Panc1 (cell line): Measurements from ENCODE around the gene TNFRSF21. TPM values are rescaled to one million over a fixed set of nuclear protein-coding genes. Genes with fewer than 3 reads are reported as not detected.
"Not testable (repeated sequence)": the region's sequence is repeated elsewhere in the genome, so short reads cannot be mapped to it uniquely, and the experiment has no call there.

ENCODE experiments used
- ATAC-seq: fragments of 200-7000 bp; cut with Tn5 transposase; 2 replicates; pipeline ENCODE4 v1.9.1; 2020; ENCODE audit warnings: mild to moderate bottlenecking, moderate library complexity
- BruUV-seq: library from RNA; stranded (reverse); fragments of 400-500 nt; replicated peaks from 2 replicates; lab custom pipeline; 2021; lab: Mats Ljungman, UMichigan
- CTCF ChIA-PET: fragments of 300-600 bp; sonication (Branson Sonifier 250); formaldehyde crosslinking; loops from one replicate; lab custom pipeline; 2022; ENCODE audit warnings: antibody characterized with exemption; lab: Charles Lee
- POLR2A ChIA-PET: fragments of 300-600 bp; sonication (Branson Sonifier 250); formaldehyde crosslinking; loops from one replicate; lab custom pipeline; 2022; ENCODE audit warnings: antibody characterized with exemption; lab: Charles Lee
- DNase-seq: peaks from one replicate; pipeline ENCODE4 v3.0.0-alpha.2; 2010; ENCODE audit warnings: low read depth, low spot score
- H3K27ac ChIP-seq: 2 replicates; pipeline ENCODE4 v1.5.1; 2011; ENCODE audit warnings: mild to moderate bottlenecking, low read length, inconsistent platforms
- H3K27me3 ChIP-seq: fragments of 200-500 bp; sonication (Bioruptor generic); 2 replicates; pipeline ENCODE4 v1.6.0; 2014; ENCODE audit warnings: low read length, inconsistent platforms; ENCODE audit not compliant: control insufficient read depth, insufficient read depth
- H3K36me3 ChIP-seq: fragments of 200-500 bp; sonication (Bioruptor generic); 2 replicates; pipeline ENCODE4 v1.5.1; 2014; ENCODE audit warnings: inconsistent platforms, mild to moderate bottlenecking, low read length, moderate library complexity; ENCODE audit not compliant: control insufficient read depth, insufficient read depth
- H3K4me1 ChIP-seq: 2 replicates; pipeline ENCODE4 v1.5.1; 2011; ENCODE audit warnings: inconsistent platforms, mild to moderate bottlenecking, low read length, moderate library complexity; ENCODE audit not compliant: control insufficient read depth, insufficient read depth
- H3K4me3 ChIP-seq, 2 experiments: 2 replicates each; pipeline ENCODE4 v1.5.1; 2011 to 2012; ENCODE audit warnings: low read depth in 2 of 2, low read length in 2 of 2, mild to moderate bottlenecking in 2 of 2, inconsistent platforms in 1 of 2, moderate library complexity in 1 of 2
- H3K9me3 ChIP-seq: fragments of 200-500 bp; sonication (Bioruptor generic); 2 replicates; pipeline ENCODE4 v1.5.1; 2014; ENCODE audit warnings: low read depth, mild to moderate bottlenecking, inconsistent platforms, low read length, moderate library complexity; ENCODE audit not compliant: control insufficient read depth, insufficient read depth
- POLR2AphosphoS5 ChIP-seq: IDR thresholded peaks from 2 replicates; pipeline ENCODE4 v1.6.1; 2012; ENCODE audit warnings: mild to moderate bottlenecking, low read depth, low read length, moderate library complexity
- SIN3A ChIP-seq: IDR thresholded peaks from 2 replicates; pipeline ENCODE4 v1.6.1; 2012; ENCODE audit warnings: low read depth, mild to moderate bottlenecking, low read length, moderate library complexity, borderline replicate concordance; ENCODE audit not compliant: insufficient read depth
- TCF7L2 ChIP-seq: IDR thresholded peaks from 2 replicates; pipeline ENCODE4 v1.6.1; 2011; ENCODE audit warnings: mild to moderate bottlenecking, low read depth, low read length, inconsistent platforms
- in situ Hi-C: cut with HindIII; loops from 2 replicates; pipeline ENCODE4 v1.10.0; 2016; ENCODE audit warnings: low sequenced_read_pairs, low pct_unique_long_range_greater_than_20kb
- intact Hi-C: fragments of 100-400 bp; cut with micrococcal nuclease; formaldehyde crosslinking; loops from one replicate; pipeline ENCODE4 v1.10.0; 2022; ENCODE audit not compliant: unreplicated experiment
- total RNA-seq: library from RNA; stranded (reverse); gene quantifications from one replicate; pipeline ENCODE4 v1.2.1, GENCODE V29; 2021; ENCODE audit not compliant: unreplicated experiment
- TF ChIP-seq, protein P1 (sequence below), 2 experiments: IDR thresholded peaks; 2 replicates each; pipeline ENCODE4 v1.6.1; 2011 to 2012; ENCODE audit warnings: low read depth in 2 of 2, control low read depth in 1 of 2, low read length in 1 of 2, mild to moderate bottlenecking in 1 of 2, moderate library complexity in 1 of 2; ENCODE audit not compliant: insufficient read depth in 1 of 2
- TF ChIP-seq, protein P2 (sequence below): fragments of 450-650 bp; IDR thresholded peaks from 2 replicates; pipeline ENCODE4 v1.5.1; 2017; ENCODE audit warnings: mild to moderate bottlenecking

The TNFRSF21 gene
- total RNA-seq, 1 experiment from 2014 or later: 76.0 TPM

DNA sequence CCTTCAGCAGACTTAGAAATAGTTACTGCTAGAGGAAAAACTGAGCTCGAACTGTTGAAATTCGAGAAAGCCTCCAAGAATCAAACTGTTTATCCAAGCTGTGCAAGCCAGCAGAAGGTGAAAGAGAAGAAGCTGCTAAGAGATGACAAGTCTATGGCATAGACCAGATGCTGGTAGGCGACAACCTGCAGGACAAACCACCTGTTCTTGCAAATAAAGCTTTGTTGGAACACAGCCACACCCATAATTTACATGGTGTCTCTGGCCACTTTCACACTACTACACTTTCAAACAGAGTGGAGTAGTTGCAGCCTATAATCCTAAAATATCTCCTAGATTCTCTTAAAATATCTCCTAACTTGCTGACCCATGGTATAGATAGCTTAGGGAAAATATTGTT lies 33.3 kb downstream of the TNFRSF21 start:
- Histone ChIP-seq H3K27ac (no peak overlapping the region), H3K4me1 (peaks cover 6% of the 10 kb centered on the region; the same call in 1 of the 2 replicates), H3K27me3 (no peaks in the 10 kb centered on the region), H3K36me3 (no peaks in the 10 kb centered on the region), H3K4me3 (no peak overlapping the region), H3K9me3 (no peaks in the 10 kb centered on the region)
- BruUV-seq: no TSS peak
- TF ChIP-seq POLR2AphosphoS5 (no peak), TCF7L2 (no peak), SIN3A (no peak)
- TF ChIP-seq, protein P1, sequence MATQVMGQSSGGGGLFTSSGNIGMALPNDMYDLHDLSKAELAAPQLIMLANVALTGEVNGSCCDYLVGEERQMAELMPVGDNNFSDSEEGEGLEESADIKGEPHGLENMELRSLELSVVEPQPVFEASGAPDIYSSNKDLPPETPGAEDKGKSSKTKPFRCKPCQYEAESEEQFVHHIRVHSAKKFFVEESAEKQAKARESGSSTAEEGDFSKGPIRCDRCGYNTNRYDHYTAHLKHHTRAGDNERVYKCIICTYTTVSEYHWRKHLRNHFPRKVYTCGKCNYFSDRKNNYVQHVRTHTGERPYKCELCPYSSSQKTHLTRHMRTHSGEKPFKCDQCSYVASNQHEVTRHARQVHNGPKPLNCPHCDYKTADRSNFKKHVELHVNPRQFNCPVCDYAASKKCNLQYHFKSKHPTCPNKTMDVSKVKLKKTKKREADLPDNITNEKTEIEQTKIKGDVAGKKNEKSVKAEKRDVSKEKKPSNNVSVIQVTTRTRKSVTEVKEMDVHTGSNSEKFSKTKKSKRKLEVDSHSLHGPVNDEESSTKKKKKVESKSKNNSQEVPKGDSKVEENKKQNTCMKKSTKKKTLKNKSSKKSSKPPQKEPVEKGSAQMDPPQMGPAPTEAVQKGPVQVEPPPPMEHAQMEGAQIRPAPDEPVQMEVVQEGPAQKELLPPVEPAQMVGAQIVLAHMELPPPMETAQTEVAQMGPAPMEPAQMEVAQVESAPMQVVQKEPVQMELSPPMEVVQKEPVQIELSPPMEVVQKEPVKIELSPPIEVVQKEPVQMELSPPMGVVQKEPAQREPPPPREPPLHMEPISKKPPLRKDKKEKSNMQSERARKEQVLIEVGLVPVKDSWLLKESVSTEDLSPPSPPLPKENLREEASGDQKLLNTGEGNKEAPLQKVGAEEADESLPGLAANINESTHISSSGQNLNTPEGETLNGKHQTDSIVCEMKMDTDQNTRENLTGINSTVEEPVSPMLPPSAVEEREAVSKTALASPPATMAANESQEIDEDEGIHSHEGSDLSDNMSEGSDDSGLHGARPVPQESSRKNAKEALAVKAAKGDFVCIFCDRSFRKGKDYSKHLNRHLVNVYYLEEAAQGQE (IDR thresholded peaks at IDR 0.05; ENCODE audit: insufficient read depth in 1 of 2, low read depth in 2 of 2, low read length in 1 of 2): no peak
- TF ChIP-seq, protein P2, sequence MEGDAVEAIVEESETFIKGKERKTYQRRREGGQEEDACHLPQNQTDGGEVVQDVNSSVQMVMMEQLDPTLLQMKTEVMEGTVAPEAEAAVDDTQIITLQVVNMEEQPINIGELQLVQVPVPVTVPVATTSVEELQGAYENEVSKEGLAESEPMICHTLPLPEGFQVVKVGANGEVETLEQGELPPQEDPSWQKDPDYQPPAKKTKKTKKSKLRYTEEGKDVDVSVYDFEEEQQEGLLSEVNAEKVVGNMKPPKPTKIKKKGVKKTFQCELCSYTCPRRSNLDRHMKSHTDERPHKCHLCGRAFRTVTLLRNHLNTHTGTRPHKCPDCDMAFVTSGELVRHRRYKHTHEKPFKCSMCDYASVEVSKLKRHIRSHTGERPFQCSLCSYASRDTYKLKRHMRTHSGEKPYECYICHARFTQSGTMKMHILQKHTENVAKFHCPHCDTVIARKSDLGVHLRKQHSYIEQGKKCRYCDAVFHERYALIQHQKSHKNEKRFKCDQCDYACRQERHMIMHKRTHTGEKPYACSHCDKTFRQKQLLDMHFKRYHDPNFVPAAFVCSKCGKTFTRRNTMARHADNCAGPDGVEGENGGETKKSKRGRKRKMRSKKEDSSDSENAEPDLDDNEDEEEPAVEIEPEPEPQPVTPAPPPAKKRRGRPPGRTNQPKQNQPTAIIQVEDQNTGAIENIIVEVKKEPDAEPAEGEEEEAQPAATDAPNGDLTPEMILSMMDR: no peak
- CTCF ChIA-PET: no interaction called here
- in situ Hi-C loops (no loop called here), intact Hi-C loops (no loop called here)
- no peak for DNase-seq
- POLR2A ChIA-PET: no interaction called here
- no peak for ATAC-seq

- H3K36me3 ChIP-seq: no peaks in the 10 kb centered on the region
- TF ChIP-seq, protein P2: no peak
- no peak for TF ChIP-seq POLR2AphosphoS5
- no peak for TF ChIP-seq TCF7L2
- TF ChIP-seq, protein P1 (IDR thresholded peaks at IDR 0.05; ENCODE audit: insufficient read depth in 1 of 2, low read depth in 2 of 2, low read length in 1 of 2): no peak
- TF ChIP-seq SIN3A: no peak
- in situ Hi-C loops: no loop called here
- no peaks in the 10 kb centered on the region for H3K27me3 ChIP-seq
- ChIA-PET POLR2A (no interaction called here), CTCF (no interaction called here)
- intact Hi-C loops: no loop called here
- DNase-seq (no peak), ATAC-seq (no peak)
- peaks cover 6% of the 10 kb centered on the region; the same call in 1 of the 2 replicates for H3K4me1 ChIP-seq
- no peak overlapping the region for H3K27ac ChIP-seq
- no peaks in the 10 kb centered on the region for H3K9me3 ChIP-seq
- no TSS peak for BruUV-seq
- no peak overlapping the region for H3K4me3 ChIP-seq
These were observed 34.1 kb downstream of the TNFRSF21 start for GRCh38 chr6:47275640-47276039.

- intact Hi-C loops, BruUV-seq, H3K27ac ChIP-seq, ATAC-seq, H3K4me3 ChIP-seq, POLR2A ChIA-PET, H3K4me1 ChIP-seq, in situ Hi-C loops, H3K36me3 ChIP-seq, CTCF ChIA-PET, DNase-seq, H3K27me3 ChIP-seq, H3K9me3 ChIP-seq: not testable (repeated sequence)
These were observed 34.6 kb downstream of the TNFRSF21 start for GRCh38 chr6:47275132-47275531.
